ENCODE measurements around the gene ADGRL3.
"Not testable (repeated sequence)": the region's sequence is repeated elsewhere in the genome, so short reads cannot be mapped to it uniquely, and the experiment has no call there.

Gene ADGRL3

GRCh38 chr4:61375301-61375700 is 175.2 kb downstream of the ADGRL3 start:
- Histone ChIP-seq H3K4me1 (no peaks in the 10 kb centered on the region), H3K4me2 (no peak overlapping the region), H3K4me3 (no peak overlapping the region), H3K36me3 (no peaks in the 10 kb centered on the region), H3K9me3 (no peaks in the 10 kb centered on the region), H3K27ac (no peak overlapping the region), H3K27me3 (no peaks in the 10 kb centered on the region), H4K20me1 (no peaks in the 10 kb centered on the region), H3K9ac (no peak overlapping the region)
- no peak for TF ChIP-seq Cebpa-rat (IDR thresholded peaks at IDR 0.05)

- Histone ChIP-seq H4K20me1 (no peaks in the 10 kb centered on the region), H3K9me3 (no peaks in the 10 kb centered on the region), H3K9ac (no peak overlapping the region), H3K27me3 (no peaks in the 10 kb centered on the region), H3K4me3 (no peak overlapping the region), H3K27ac (no peak overlapping the region), H3K4me1 (no peaks in the 10 kb centered on the region), H3K4me2 (no peak overlapping the region), H3K36me3 (no peaks in the 10 kb centered on the region)
- no peak for TF ChIP-seq Cebpa-rat (IDR thresholded peaks at IDR 0.05)
Observed at GRCh38 chr4:61376301-61376700, 176.2 kb downstream of the ADGRL3 start.

- Histone ChIP-seq H3K9me3 (no peaks in the 10 kb centered on the region), H4K20me1 (no peaks in the 10 kb centered on the region), H3K4me2 (no peak overlapping the region), H3K36me3 (no peaks in the 10 kb centered on the region), H3K4me1 (no peaks in the 10 kb centered on the region), H3K9ac (no peak overlapping the region), H3K4me3 (no peak overlapping the region), H3K27me3 (no peaks in the 10 kb centered on the region), H3K27ac (no peak overlapping the region)
- no peak for TF ChIP-seq Cebpa-rat (IDR thresholded peaks at IDR 0.05)
Observed at GRCh38 chr4:61379406-61379805, 179.3 kb downstream of the ADGRL3 start.

GRCh38 chr4:61380865-61381264 is 180.7 kb downstream of the ADGRL3 start:
- TF ChIP-seq Cebpa-rat (IDR thresholded peaks at IDR 0.05): no peak
- Histone ChIP-seq H3K36me3 (no peaks in the 10 kb centered on the region), H3K27me3 (no peaks in the 10 kb centered on the region), H3K9ac (no peak overlapping the region), H3K4me2 (no peak overlapping the region), H3K27ac (no peak overlapping the region), H3K4me1 (no peaks in the 10 kb centered on the region), H4K20me1 (no peaks in the 10 kb centered on the region), H3K9me3 (no peaks in the 10 kb centered on the region), H3K4me3 (no peak overlapping the region)

GRCh38 chr4:61385256-61385655 is 185.1 kb downstream of the ADGRL3 start:
- H3K27me3 ChIP-seq: no peaks in the 10 kb centered on the region
- no peaks in the 10 kb centered on the region for H3K4me1 ChIP-seq
- no peak for TF ChIP-seq Cebpa-rat (IDR thresholded peaks at IDR 0.05)
- H4K20me1 ChIP-seq: no peaks in the 10 kb centered on the region
- no peak overlapping the region for H3K27ac ChIP-seq
- H3K36me3 ChIP-seq: no peaks in the 10 kb centered on the region
- H3K9ac ChIP-seq: no peak overlapping the region
- H3K9me3 ChIP-seq: no peaks in the 10 kb centered on the region
- H3K4me2 ChIP-seq: no peak overlapping the region
- no peak overlapping the region for H3K4me3 ChIP-seq

GRCh38 chr4:61387372-61387771 is 187.2 kb downstream of the ADGRL3 start:
- not testable (repeated sequence) for H4K20me1 ChIP-seq, H3K27me3 ChIP-seq, H3K4me2 ChIP-seq, H3K36me3 ChIP-seq, H3K4me3 ChIP-seq, H3K4me1 ChIP-seq, H3K27ac ChIP-seq, H3K9ac ChIP-seq, H3K9me3 ChIP-seq

GRCh38 chr4:61389640-61390039 is 189.5 kb downstream of the ADGRL3 start:
- TF ChIP-seq Cebpa-rat (IDR thresholded peaks at IDR 0.05): no peak
- Histone ChIP-seq H3K27ac (no peak overlapping the region), H3K27me3 (no peaks in the 10 kb centered on the region), H3K9ac (no peak overlapping the region), H3K4me2 (no peak overlapping the region), H3K9me3 (peaks cover 4% of the 10 kb centered on the region; the same call in 1 of the 2 replicates), H3K4me3 (no peak overlapping the region), H3K4me1 (peaks cover 7% of the 10 kb centered on the region; the same call in 1 of the 2 replicates), H3K36me3 (no peaks in the 10 kb centered on the region), H4K20me1 (no peaks in the 10 kb centered on the region)

- Histone ChIP-seq H3K27ac (no peak overlapping the region), H3K9me3 (peaks cover 4% of the 10 kb centered on the region; the same call in 1 of the 2 replicates), H3K4me3 (no peak overlapping the region), H3K9ac (no peak overlapping the region), H3K27me3 (no peaks in the 10 kb centered on the region), H4K20me1 (no peaks in the 10 kb centered on the region), H3K36me3 (no peaks in the 10 kb centered on the region), H3K4me2 (no peak overlapping the region), H3K4me1 (peaks cover 6% of the 10 kb centered on the region; the same call in 1 of the 2 replicates)
- no peak for TF ChIP-seq Cebpa-rat (IDR thresholded peaks at IDR 0.05)
Observed at GRCh38 chr4:61395754-61396153, 195.6 kb downstream of the ADGRL3 start.

- H3K27ac ChIP-seq: no peak overlapping the region
- H3K27me3 ChIP-seq: no peaks in the 10 kb centered on the region
- H3K9me3 ChIP-seq: peaks cover 3% of the 10 kb centered on the region; the same call in 1 of the 2 replicates
- no peak overlapping the region for H3K4me3 ChIP-seq
- no peak overlapping the region for H3K9ac ChIP-seq
- H3K4me2 ChIP-seq: no peak overlapping the region
- no peak for TF ChIP-seq Cebpa-rat (IDR thresholded peaks at IDR 0.05)
- H4K20me1 ChIP-seq: no peaks in the 10 kb centered on the region
- no peaks in the 10 kb centered on the region for H3K4me1 ChIP-seq
- no peaks in the 10 kb centered on the region for H3K36me3 ChIP-seq
Observed at GRCh38 chr4:61397174-61397573, 197.0 kb downstream of the ADGRL3 start.

GRCh38 chr4:61400439-61401038 is 200.4 kb downstream of the ADGRL3 start:
- no peaks in the 10 kb centered on the region for H3K36me3 ChIP-seq
- no peak overlapping the region for H3K4me2 ChIP-seq
- H3K4me3 ChIP-seq: no peak overlapping the region
- H3K27me3 ChIP-seq: no peaks in the 10 kb centered on the region
- TF ChIP-seq Cebpa-rat (IDR thresholded peaks at IDR 0.05): no peak
- H4K20me1 ChIP-seq: no peaks in the 10 kb centered on the region
- no peak overlapping the region for H3K27ac ChIP-seq
- H3K9me3 ChIP-seq: no peaks in the 10 kb centered on the region
- H3K9ac ChIP-seq: no peak overlapping the region
- no peaks in the 10 kb centered on the region for H3K4me1 ChIP-seq

- Histone ChIP-seq H3K4me3 (no peak overlapping the region), H3K4me2 (no peak overlapping the region), H3K36me3 (no peaks in the 10 kb centered on the region), H3K9ac (no peak overlapping the region), H3K4me1 (no peaks in the 10 kb centered on the region), H4K20me1 (no peaks in the 10 kb centered on the region), H3K27ac (no peak overlapping the region), H3K27me3 (no peaks in the 10 kb centered on the region), H3K9me3 (no peaks in the 10 kb centered on the region)
- TF ChIP-seq Cebpa-rat (IDR thresholded peaks at IDR 0.05): no peak
Observed at GRCh38 chr4:61401771-61402170, 201.6 kb downstream of the ADGRL3 start.

Measured in BLaER1 (cell line).